Coronary artery (tissue), 2 donors: ENCODE results near the gene ADAMTSL5.

Experiments used
- DNase-seq: peaks from one replicate; pipeline ENCODE4 v3.0.0-alpha.2; 2017; ENCODE audit warnings: low spot score
- H3K27ac ChIP-seq, 2 donors: fragments of 200-600 bp; sonication (generic); one replicate each; pipeline ENCODE4 v1.5.1; 2016 to 2019
- H3K4me3 ChIP-seq: fragments of 200-600 bp; sonication (generic); 2 replicates; pipeline ENCODE4 v1.5.1; 2016; ENCODE audit warnings: mild to moderate bottlenecking, moderate library complexity
- CTCF ChIP-seq: fragments of 200-600 bp; sonication (generic); IDR thresholded peaks from one replicate; pipeline ENCODE4 v1.5.1; 2019; ENCODE audit warnings: antibody characterized with exemption

The ADAMTSL5 gene

GRCh38 chr19:1496714-1497577, 15.9 kb downstream of the ADAMTSL5 start:
- no peak overlapping the region for H3K27ac ChIP-seq
- no peak for DNase-seq

DNA sequence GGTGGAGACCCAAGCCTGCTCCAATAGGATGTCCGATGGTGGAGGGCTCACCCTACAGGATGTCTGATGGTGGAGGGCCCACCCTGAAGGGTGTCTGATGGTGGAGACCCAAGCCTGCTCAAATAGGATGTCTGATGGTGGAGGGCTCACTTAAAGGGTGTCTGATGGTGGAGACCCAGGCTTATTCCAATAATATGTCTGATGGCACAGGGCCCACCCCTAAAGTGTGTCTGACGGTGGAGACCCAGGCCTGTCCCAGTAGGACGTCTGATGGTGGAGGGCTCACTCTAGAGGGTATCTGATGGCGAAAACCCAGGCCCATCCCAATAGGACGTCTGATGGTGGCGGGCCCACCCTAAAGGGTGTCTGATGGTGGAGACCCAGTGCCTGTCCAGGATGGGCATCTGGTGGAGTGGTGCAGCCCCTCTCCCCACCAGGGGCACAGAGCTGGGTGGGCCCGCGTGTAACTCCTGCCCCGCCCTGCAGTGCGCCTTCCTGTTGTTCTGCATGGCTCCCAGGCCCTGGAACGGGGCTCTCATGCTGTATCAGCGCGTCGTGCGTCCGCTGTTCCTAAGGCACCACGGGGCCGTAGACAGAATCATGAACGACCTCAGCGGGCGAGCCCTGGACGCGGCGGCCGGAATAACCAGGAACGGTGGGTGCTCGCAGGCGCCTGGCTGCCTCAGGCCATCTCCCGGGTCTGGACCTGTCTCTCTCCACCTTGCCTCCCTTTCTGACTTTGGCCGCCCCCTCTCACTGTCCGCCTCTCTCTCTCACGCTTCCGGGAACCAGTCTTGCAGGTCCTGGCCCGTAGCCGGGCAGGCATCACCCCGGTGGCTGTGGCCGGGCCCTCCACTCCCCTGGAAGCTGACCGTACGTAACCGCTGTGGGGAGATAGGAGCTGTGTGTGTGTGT, 16.8 kb downstream of the ADAMTSL5 start:
- no peak for TF ChIP-seq CTCF
- Histone ChIP-seq H3K4me3 (no peak overlapping the region), H3K27ac (no peak overlapping the region)
- no peak for DNase-seq

More at GRCh38 chr19:1496714-1497577, 15.9 kb downstream of the ADAMTSL5 start:
- TF ChIP-seq CTCF = no peak
- H3K4me3 ChIP-seq = no peak overlapping the region

DNA sequence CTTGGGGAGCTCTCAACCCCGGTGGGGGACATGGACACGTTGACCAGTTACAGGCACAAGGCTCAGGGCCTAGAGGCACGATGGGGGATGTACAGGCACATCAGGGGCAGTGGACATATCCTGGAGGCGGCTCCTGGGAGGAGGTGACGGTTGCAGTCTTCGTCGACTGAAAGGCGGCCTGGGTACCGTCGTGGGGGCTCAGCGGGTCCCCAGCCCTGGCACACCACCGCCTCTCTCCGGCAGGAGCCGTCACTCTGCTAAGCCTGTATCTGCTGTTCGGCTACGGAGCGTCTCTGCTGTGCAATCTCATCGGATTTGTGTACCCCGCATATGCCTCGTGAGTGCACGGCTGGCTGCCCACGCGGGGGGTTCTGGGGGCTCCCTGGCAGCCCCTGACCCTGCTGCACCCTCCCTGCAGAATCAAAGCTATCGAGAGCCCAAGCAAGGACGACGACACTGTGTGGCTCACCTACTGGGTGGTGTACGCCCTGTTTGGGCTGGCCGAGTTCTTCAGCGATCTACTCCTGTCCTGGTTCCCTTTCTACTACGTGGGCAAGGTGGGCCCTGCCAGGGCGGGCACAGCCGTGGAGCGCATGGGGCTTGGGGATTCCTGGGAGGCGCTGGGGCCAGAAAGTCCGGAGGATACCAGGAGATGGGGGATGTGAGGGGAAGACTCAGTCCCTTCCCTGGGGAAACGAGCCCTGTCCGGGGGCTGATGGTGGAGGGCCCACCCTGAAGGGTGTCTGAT, 17.6 kb downstream of the ADAMTSL5 start:
- H3K4me3 ChIP-seq = no peak overlapping the region

DNA sequence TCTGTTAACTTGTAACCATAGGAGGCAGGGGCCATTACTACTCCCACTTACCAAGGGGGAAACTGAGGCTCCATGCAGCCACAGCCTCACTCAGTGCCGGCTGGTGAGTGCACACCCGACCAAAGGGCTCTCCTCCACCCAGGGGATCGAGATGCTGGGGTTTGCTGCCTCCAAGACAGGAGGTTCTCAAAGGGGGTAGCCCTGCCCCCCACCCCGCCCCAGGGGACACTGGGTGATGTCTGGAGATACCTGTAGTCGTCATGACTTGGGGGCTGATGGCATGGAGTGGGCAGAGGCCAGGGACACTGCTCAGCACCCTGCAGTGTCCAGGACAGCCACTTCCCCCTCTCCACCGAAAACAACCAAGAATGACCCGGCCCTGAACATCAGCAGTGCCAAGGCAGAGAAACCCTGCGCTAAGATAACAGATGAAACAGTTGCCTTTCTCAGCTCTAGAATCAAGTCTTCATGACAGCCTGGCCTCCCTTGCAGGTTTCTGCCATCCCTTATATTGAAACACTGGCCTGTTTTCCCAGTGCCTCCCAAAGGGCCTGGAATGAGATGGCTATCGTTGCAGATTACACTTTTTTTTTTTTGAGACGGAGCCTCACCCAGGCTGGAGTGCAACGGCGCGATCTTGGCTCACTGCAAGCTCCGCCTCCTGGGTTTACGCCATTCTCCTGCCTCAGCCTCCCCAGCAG, 18.6 kb downstream of the ADAMTSL5 start:
- TF ChIP-seq CTCF = no peak
- no peak overlapping the region for H3K4me3 ChIP-seq
- DNase-seq = no peak
- H3K27ac ChIP-seq = no peak overlapping the region

More for the DNA sequence above, 17.6 kb downstream of the ADAMTSL5 start:
- H3K27ac ChIP-seq = no peak overlapping the region
- DNase-seq = no peak
- TF ChIP-seq CTCF = no peak

- no peak overlapping the region for H3K4me3 ChIP-seq
- no peak for TF ChIP-seq CTCF
- no peak overlapping the region for H3K27ac ChIP-seq
- no peak for DNase-seq
These were observed 20.3 kb downstream of the ADAMTSL5 start for GRCh38 chr19:1492474-1493006.

DNA sequence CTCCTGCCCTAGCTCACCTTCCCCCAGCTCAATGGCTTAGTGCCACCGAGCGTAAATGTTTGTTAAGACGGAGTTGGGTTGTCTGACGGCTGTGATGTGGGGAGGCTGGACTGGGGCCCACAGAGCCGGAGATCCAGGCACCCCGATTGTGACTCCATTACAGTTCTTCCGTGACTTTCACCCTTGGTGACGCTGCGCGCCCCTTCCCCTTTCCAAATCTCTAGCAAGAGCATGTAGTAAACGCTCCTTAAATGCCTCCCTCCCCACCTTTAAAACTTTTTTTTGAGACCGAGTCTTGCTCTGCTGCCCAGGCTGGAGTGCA, 21.0 kb downstream of the ADAMTSL5 start:
- Histone ChIP-seq H3K27ac (no peak overlapping the region), H3K4me3 (peak overlapping the region; percentile 73)
- no peak for TF ChIP-seq CTCF
- no peak for DNase-seq
